Measurements from ENCODE around the gene DCDC2B.
"Not testable (repeated sequence)": the region's sequence is repeated elsewhere in the genome, so short reads cannot be mapped to it uniquely, and the experiment has no call there.

Gene DCDC2B

GRCh38 chr1:32255072-32256071 lies 46.5 kb downstream of the DCDC2B start:
- Histone ChIP-seq H3K27ac (no peak overlapping the region), H3K79me2 (ENCODE audit: insufficient read depth, low read depth) (no peaks in the 10 kb centered on the region), H3K4me3 (IDR thresholded peaks at IDR 0.05; ENCODE audit: insufficient read depth, low read depth, low read length) (no peak overlapping the region), H4K20me1 (ENCODE audit: insufficient read depth) (no peaks in the 10 kb centered on the region), H3K4me2 (no peak overlapping the region), H3K4me1 (ENCODE audit: low read depth, poor library complexity, severe bottlenecking) (peaks cover 3% of the 10 kb centered on the region), H3K36me3 (ENCODE audit: insufficient read depth) (no peaks in the 10 kb centered on the region), H3K9ac (no peak overlapping the region), H2AFZ (ENCODE audit: low read depth) (no peak overlapping the region), H3K27me3 (ENCODE audit: insufficient read depth, low read depth) (no peaks in the 10 kb centered on the region)
- TF ChIP-seq, protein P1, sequence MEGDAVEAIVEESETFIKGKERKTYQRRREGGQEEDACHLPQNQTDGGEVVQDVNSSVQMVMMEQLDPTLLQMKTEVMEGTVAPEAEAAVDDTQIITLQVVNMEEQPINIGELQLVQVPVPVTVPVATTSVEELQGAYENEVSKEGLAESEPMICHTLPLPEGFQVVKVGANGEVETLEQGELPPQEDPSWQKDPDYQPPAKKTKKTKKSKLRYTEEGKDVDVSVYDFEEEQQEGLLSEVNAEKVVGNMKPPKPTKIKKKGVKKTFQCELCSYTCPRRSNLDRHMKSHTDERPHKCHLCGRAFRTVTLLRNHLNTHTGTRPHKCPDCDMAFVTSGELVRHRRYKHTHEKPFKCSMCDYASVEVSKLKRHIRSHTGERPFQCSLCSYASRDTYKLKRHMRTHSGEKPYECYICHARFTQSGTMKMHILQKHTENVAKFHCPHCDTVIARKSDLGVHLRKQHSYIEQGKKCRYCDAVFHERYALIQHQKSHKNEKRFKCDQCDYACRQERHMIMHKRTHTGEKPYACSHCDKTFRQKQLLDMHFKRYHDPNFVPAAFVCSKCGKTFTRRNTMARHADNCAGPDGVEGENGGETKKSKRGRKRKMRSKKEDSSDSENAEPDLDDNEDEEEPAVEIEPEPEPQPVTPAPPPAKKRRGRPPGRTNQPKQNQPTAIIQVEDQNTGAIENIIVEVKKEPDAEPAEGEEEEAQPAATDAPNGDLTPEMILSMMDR (conservative IDR thresholded peaks at IDR 0.05; ENCODE audit: low read depth, low read length) = no peak

DNA sequence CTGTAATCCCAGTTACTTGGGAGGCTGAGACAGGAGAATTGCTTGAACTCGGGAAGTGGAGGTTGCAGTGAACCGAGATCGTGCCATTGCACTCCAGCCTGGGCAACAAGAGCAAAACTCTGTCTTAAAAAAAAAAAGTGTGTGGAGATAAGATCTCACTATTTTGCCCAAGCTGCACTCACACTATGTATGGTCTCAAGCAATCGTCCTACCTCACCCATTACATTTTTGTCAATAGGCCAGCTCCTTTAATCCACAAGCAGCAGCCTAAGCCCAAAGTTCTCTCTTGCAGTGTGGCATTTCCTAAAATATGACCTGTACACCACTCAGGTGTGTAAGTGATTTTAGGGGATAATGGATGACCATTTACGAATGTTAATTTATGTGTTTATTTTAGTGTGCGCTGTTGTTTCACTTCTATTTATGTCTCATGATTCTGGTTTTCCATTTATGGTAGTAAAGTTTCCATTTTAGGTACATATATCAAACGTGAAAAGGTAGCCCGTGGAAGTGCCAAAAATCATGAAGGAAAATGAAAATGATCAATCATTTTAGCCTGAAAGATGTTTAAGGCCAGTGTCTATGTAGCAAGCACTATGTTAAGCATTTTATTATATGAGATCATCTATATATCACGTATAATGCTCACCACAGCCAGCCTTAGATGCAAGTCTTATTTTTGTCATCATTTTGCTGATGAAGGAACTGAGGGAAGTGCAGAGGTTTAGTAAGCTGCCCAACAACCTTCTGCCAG lies 47.8 kb downstream of the DCDC2B start:
- H3K9ac ChIP-seq = no peak overlapping the region
- no peak overlapping the region for H3K27ac ChIP-seq
- H3K4me1 ChIP-seq (ENCODE audit: low read depth, poor library complexity, severe bottlenecking) = no peaks in the 10 kb centered on the region
- H3K79me2 ChIP-seq (ENCODE audit: insufficient read depth, low read depth) = no peaks in the 10 kb centered on the region
- H3K4me2 ChIP-seq = no peak overlapping the region
- TF ChIP-seq, protein P1 (conservative IDR thresholded peaks at IDR 0.05; ENCODE audit: low read depth, low read length) = no peak
- no peak overlapping the region for H3K4me3 ChIP-seq (IDR thresholded peaks at IDR 0.05; ENCODE audit: insufficient read depth, low read depth, low read length)
- H3K27me3 ChIP-seq (ENCODE audit: insufficient read depth, low read depth) = no peaks in the 10 kb centered on the region
- H3K36me3 ChIP-seq (ENCODE audit: insufficient read depth) = no peaks in the 10 kb centered on the region
- no peaks in the 10 kb centered on the region for H4K20me1 ChIP-seq (ENCODE audit: insufficient read depth)
- H2AFZ ChIP-seq (ENCODE audit: low read depth) = no peak overlapping the region

DNA sequence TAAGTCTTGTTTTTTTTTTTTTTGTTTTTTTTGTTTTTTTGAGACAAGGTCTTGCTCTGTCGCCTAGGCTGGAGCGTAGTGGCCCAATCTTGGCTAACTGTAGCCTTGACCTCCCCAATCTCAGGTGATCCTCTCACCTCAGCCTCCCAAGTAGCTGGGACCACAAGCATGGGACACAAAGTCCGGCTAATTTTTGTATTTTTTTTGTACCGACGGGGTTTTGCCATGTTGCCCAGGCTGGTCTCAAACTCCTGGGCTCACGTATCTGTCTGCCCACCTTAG lies 48.3 kb downstream of the DCDC2B start:
- no peak overlapping the region for H3K4me3 ChIP-seq (IDR thresholded peaks at IDR 0.05; ENCODE audit: insufficient read depth, low read depth, low read length)
- H2AFZ ChIP-seq (ENCODE audit: low read depth) = no peak overlapping the region
- H3K4me1 ChIP-seq (ENCODE audit: low read depth, poor library complexity, severe bottlenecking) = no peaks in the 10 kb centered on the region
- no peak overlapping the region for H3K27ac ChIP-seq
- TF ChIP-seq, protein P1 (conservative IDR thresholded peaks at IDR 0.05; ENCODE audit: low read depth, low read length) = no peak
- H3K79me2 ChIP-seq (ENCODE audit: insufficient read depth, low read depth) = no peaks in the 10 kb centered on the region
- H3K27me3 ChIP-seq (ENCODE audit: insufficient read depth, low read depth) = no peaks in the 10 kb centered on the region
- H3K4me2 ChIP-seq = no peak overlapping the region
- H4K20me1 ChIP-seq (ENCODE audit: insufficient read depth) = no peaks in the 10 kb centered on the region
- no peaks in the 10 kb centered on the region for H3K36me3 ChIP-seq (ENCODE audit: insufficient read depth)
- H3K9ac ChIP-seq = no peak overlapping the region

GRCh38 chr1:32263236-32263593 lies 54.3 kb downstream of the DCDC2B start:
- H3K79me2 ChIP-seq (ENCODE audit: insufficient read depth, low read depth); H2AFZ ChIP-seq (ENCODE audit: low read depth); H3K36me3 ChIP-seq (ENCODE audit: insufficient read depth); H3K4me3 ChIP-seq (IDR thresholded peaks at IDR 0.05; ENCODE audit: insufficient read depth, low read depth, low read length); H3K4me2 ChIP-seq; H3K27ac ChIP-seq; H3K9ac ChIP-seq; H3K27me3 ChIP-seq (ENCODE audit: insufficient read depth, low read depth); H4K20me1 ChIP-seq (ENCODE audit: insufficient read depth): not testable (repeated sequence)
- H3K4me1 ChIP-seq (ENCODE audit: low read depth, poor library complexity, severe bottlenecking) = peaks cover 28% of the 10 kb centered on the region

DNA sequence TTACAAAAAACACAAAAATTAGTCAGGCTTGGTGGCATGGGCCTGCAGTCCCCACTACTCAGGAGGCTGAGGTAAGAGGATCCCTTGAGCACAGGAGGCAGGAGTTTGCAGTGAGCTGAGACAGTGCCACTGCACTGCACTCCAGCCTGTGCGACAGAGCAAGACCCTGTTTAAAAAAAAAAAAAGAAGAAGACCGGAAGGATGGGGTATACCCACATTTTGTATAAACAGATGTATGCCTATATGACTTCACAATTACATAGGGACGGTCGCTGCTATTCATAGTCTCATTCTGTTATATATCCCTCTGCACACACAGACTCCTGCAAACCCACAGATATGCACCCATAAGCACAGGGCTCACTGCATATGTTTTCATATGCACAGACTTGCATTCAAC lies 54.9 kb downstream of the DCDC2B start:
- Histone ChIP-seq H3K4me2 (no peak overlapping the region), H3K27ac (no peak overlapping the region), H3K4me3 (IDR thresholded peaks at IDR 0.05; ENCODE audit: insufficient read depth, low read depth, low read length) (no peak overlapping the region), H3K9ac (no peak overlapping the region), H4K20me1 (ENCODE audit: insufficient read depth) (no peaks in the 10 kb centered on the region), H3K79me2 (ENCODE audit: insufficient read depth, low read depth) (no peaks in the 10 kb centered on the region), H2AFZ (ENCODE audit: low read depth) (no peak overlapping the region), H3K4me1 (ENCODE audit: low read depth, poor library complexity, severe bottlenecking) (peaks cover 28% of the 10 kb centered on the region), H3K27me3 (ENCODE audit: insufficient read depth, low read depth) (no peaks in the 10 kb centered on the region), H3K36me3 (ENCODE audit: insufficient read depth) (no peaks in the 10 kb centered on the region)
- TF ChIP-seq, protein P1 (conservative IDR thresholded peaks at IDR 0.05; ENCODE audit: low read depth, low read length) = no peak
